Measurements from ENCODE around the gene KRT25. TPM values are rescaled to one million over a fixed set of nuclear protein-coding genes. Genes with fewer than 3 reads are reported as not detected.

Gene KRT25
- total RNA-seq, 4 donors from 2014 or later = not detected

DNA sequence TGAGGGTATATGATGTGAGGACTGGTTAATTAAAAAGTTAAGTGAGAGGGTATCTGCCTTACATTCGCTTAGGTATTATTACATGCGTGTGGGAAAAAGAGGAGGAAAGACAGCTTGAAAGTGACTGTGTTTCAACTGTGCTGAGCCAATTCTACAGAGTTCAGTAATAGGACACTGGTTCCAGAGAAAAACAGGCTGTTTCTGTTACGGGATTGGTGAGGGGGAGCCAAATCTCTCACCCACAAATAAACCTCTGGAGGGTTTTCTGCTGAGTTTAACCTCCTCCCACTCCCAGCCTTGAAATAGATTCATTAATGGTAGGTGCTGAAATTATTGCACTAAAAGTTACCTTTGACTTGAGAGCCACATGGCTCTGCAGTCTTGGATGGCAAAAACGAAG, 20.8 kb upstream of the KRT25 start:
- WGBS, 2 donors (ENCODE audit: low coverage in 1 of 2) = 50 to 63% methylated on average over 3 to 4 of the region's 4 CpGs
- peaks cover 0 to 3% (median 0%) of the 10 kb centered on the region in 4 donors for H3K4me1 ChIP-seq
- peaks cover 72% of the 10 kb centered on the region for H3K27me3 ChIP-seq
- no peaks in the 10 kb centered on the region for H3K9me3 ChIP-seq
- DNase-seq = no peak
- no peak overlapping the region for H3K27ac ChIP-seq
- intact Hi-C loops (cut with DNase I; ENCODE audit: low total_unique reads) = no loop called here
- no peaks in the 10 kb centered on the region for H3K36me3 ChIP-seq
- TF ChIP-seq, protein P1, sequence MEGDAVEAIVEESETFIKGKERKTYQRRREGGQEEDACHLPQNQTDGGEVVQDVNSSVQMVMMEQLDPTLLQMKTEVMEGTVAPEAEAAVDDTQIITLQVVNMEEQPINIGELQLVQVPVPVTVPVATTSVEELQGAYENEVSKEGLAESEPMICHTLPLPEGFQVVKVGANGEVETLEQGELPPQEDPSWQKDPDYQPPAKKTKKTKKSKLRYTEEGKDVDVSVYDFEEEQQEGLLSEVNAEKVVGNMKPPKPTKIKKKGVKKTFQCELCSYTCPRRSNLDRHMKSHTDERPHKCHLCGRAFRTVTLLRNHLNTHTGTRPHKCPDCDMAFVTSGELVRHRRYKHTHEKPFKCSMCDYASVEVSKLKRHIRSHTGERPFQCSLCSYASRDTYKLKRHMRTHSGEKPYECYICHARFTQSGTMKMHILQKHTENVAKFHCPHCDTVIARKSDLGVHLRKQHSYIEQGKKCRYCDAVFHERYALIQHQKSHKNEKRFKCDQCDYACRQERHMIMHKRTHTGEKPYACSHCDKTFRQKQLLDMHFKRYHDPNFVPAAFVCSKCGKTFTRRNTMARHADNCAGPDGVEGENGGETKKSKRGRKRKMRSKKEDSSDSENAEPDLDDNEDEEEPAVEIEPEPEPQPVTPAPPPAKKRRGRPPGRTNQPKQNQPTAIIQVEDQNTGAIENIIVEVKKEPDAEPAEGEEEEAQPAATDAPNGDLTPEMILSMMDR (IDR thresholded peaks at IDR 0.05) = no peak
- TF ChIP-seq POLR2AphosphoS5 (IDR thresholded peaks at IDR 0.05) (no peak), POLR2A (IDR thresholded peaks at IDR 0.05) (no peak), EP300 (IDR thresholded peaks at IDR 0.05; ENCODE audit: low read depth) (no peak)
- in situ Hi-C loops (cut with MboI; ENCODE audit: low pct_ligation_motif_present in 1 of 4, low pct_unique_long_range_greater_than_20kb in 1 of 4, low sequenced_read_pairs in 3 of 4) = loop anchor here in 2 of 4 donors (25.0 kb wide), 1 partner anchor 164 kb away; no protein-coding TSS in a partner anchor
- no peak overlapping the region for H3K4me3 ChIP-seq

DNA sequence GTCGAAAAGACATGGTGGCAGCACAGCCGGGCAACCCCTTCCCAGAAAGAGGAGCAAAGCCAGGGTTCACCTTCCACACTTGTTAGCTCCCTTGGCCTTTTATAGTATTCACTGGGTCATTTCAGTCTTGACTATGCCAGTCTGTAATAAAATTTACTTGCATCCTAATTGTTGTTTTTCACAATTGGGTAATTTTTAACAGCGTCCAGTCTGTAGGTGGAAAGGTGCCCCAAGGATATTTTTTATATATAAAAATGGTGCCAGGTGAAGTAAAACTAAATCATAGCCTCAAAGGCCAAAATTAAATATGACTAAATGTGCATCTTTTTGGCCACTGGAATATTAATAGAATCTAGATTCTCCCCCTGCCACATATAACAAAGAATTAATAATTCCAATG, 17.0 kb upstream of the KRT25 start, which contains the start of gene KRT26:
Gene KRT26, minus strand, starts transcription at position 101 of the 400 bp plus-strand sequence. Its CDS starts 88 bp downstream, at position 13.
- WGBS, 2 donors (ENCODE audit: low coverage in 1 of 2) = 90 to 100% methylated on average over 1 to 3 of the region's 3 CpGs
- no peaks in the 10 kb centered on the region for H3K36me3 ChIP-seq
- no peaks in the 10 kb centered on the region for H3K9me3 ChIP-seq
- H3K27me3 ChIP-seq = peaks cover 34% of the 10 kb centered on the region
- no peak within 1 kb of the TSS for H3K4me3 ChIP-seq
- DNase-seq = no peak
- no peaks in the 10 kb centered on the region for H3K4me1 ChIP-seq
- TF ChIP-seq POLR2A (IDR thresholded peaks at IDR 0.05) = no peak
- no peak for TF ChIP-seq POLR2AphosphoS5 (IDR thresholded peaks at IDR 0.05)
- TF ChIP-seq EP300 (IDR thresholded peaks at IDR 0.05; ENCODE audit: low read depth) = no peak
- TF ChIP-seq, protein P1 (IDR thresholded peaks at IDR 0.05) = no peak
- H3K27ac ChIP-seq = no peak within 1 kb of the TSS
- intact Hi-C loops (cut with DNase I; ENCODE audit: low total_unique reads) (no loop called here), in situ Hi-C loops (cut with MboI; ENCODE audit: low pct_ligation_motif_present in 1 of 4, low pct_unique_long_range_greater_than_20kb in 1 of 4, low sequenced_read_pairs in 3 of 4) (no loop called here)

DNA sequence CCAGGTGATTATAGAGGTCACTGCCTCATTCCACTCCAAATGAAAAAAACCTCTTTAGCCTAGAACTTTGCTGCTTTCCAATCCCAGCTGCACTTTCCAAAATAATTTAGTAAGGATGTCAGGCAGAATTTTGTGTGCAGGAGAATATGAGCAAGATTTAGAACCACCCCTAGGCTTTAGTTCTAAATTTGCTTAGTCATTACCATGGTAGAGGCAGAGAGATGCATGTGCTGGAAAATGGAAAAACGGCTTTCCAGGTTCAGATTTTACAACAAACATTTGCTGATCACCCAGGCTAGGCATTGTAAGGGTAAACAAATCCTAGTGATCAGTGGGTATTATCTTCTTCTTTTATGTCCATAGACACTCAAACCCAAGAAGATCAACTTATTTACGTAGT, 10.5 kb upstream of the KRT25 start:
- Histone ChIP-seq H3K9me3 (peaks cover 8 to 14% of the 10 kb centered on the region in 2 donors), H3K4me3 (no peak overlapping the region), H3K36me3 (no peaks in the 10 kb centered on the region), H3K27me3 (peaks cover 4% of the 10 kb centered on the region), H3K27ac (no peak overlapping the region), H3K4me1 (no peaks in the 10 kb centered on the region)
- in situ Hi-C loops (cut with MboI; ENCODE audit: low pct_ligation_motif_present in 1 of 4, low pct_unique_long_range_greater_than_20kb in 1 of 4, low sequenced_read_pairs in 3 of 4) (no loop called here), intact Hi-C loops (cut with DNase I; ENCODE audit: low total_unique reads) (no loop called here)
- DNase-seq = no peak
- TF ChIP-seq POLR2A (IDR thresholded peaks at IDR 0.05) (no peak), EP300 (IDR thresholded peaks at IDR 0.05; ENCODE audit: low read depth) (no peak), POLR2AphosphoS5 (IDR thresholded peaks at IDR 0.05) (no peak)
- TF ChIP-seq, protein P1 (IDR thresholded peaks at IDR 0.05) = no peak
- 67 to 70% methylated on average over 2 of the region's 2 CpGs for WGBS, 2 donors (ENCODE audit: low coverage in 1 of 2)

DNA sequence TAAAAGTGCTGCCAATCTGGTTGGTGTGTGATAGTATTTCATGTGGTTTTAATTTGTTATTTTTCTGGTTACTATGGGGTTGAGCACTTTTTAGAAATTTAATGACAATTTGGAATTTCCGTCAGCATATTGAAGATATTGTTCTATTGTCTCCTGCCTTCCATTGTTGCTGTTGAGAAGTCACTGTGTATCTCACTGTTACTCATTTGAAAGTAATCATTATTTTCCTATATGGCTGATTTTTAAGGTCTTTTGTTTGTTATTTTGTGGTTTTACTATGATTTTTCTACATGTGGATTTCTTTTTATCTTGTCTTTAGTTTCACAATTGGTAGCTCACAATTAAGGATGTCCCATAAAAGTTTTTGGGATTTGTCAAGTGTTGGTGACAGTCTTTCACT, 8.6 kb upstream of the KRT25 start:
- TF ChIP-seq EP300 (IDR thresholded peaks at IDR 0.05; ENCODE audit: low read depth) (no peak), POLR2A (IDR thresholded peaks at IDR 0.05) (no peak), POLR2AphosphoS5 (IDR thresholded peaks at IDR 0.05) (no peak)
- TF ChIP-seq, protein P1 (IDR thresholded peaks at IDR 0.05) = no peak
- WGBS, 2 donors (ENCODE audit: low coverage in 1 of 2) = 80 to 92% methylated on average over 1 of the region's 1 CpG
- H3K27ac ChIP-seq = no peak overlapping the region
- no peak for DNase-seq
- in situ Hi-C loops (cut with MboI; ENCODE audit: low pct_ligation_motif_present in 1 of 4, low pct_unique_long_range_greater_than_20kb in 1 of 4, low sequenced_read_pairs in 3 of 4) = no loop called here
- no peaks in the 10 kb centered on the region for H3K4me1 ChIP-seq
- no peaks in the 10 kb centered on the region for H3K36me3 ChIP-seq
- intact Hi-C loops (cut with DNase I; ENCODE audit: low total_unique reads) = no loop called here
- peaks cover 17 to 23% of the 10 kb centered on the region in 2 donors for H3K9me3 ChIP-seq
- H3K27me3 ChIP-seq = peaks cover 13% of the 10 kb centered on the region
- H3K4me3 ChIP-seq = no peak overlapping the region

Measured in transverse colon (tissue), 4 donors.